Endothelial cell of umbilical vein (primary cell): ENCODE measurements around the gene KIAA1671. TPM values are rescaled to one million over a fixed set of nuclear protein-coding genes. Genes with fewer than 3 reads are reported as not detected.

ENCODE experiments used
- BruUV-seq: library from RNA; stranded (reverse); fragments of 400-500 nt; replicated peaks from 2 replicates; lab custom pipeline; 2021; lab: Mats Ljungman, UMichigan
- CTCF ChIA-PET: fragments of 300-600, 350-600 bp; sonication (Branson Sonifier 250); formaldehyde crosslinking; loops from one replicate; lab custom pipeline; 2021; ENCODE audit warnings: antibody characterized with exemption, inconsistent platforms; lab: Charles Lee
- POLR2A ChIA-PET: fragments of 300-600, 350-600 bp; sonication (Branson Sonifier 250); formaldehyde crosslinking; loops from one replicate; lab custom pipeline; 2021; ENCODE audit warnings: antibody characterized with exemption, inconsistent platforms; lab: Charles Lee
- DNase-seq: peaks from one replicate; pipeline ENCODE4 v3.0.0-alpha.2; 2011; ENCODE audit warnings: low read depth, low spot score
- FAIRE-seq: peaks from 2 replicates; lab custom pipeline; 2011; peaks lifted over from hg19 to GRCh38; lab: Jason Lieb, UNC
- H2AFZ ChIP-seq: 2 replicates; pipeline ENCODE4 v1.6.0; 2012; ENCODE audit warnings: low read depth, low read length, control low read depth, inconsistent platforms
- H3K27ac ChIP-seq: 2 replicates; pipeline ENCODE4 v1.5.1; 2011; ENCODE audit warnings: low read depth, mild to moderate bottlenecking, control low read depth, low read length, moderate library complexity; ENCODE audit not compliant: insufficient read depth
- H3K27me3 ChIP-seq, 2 experiments: 2 replicates each; pipeline versions ENCODE4 v1.6.0 to v1.6.1; 2011; ENCODE audit warnings: low read length in 2 of 2, mixed read lengths in 1 of 2; ENCODE audit not compliant: control insufficient read depth in 2 of 2, insufficient read depth in 2 of 2
- H3K36me3 ChIP-seq, 2 experiments: 2 replicates in 1 of 2; 3 replicates in 1 of 2; pipeline ENCODE4 v1.5.1; 2011; ENCODE audit warnings: low read length in 2 of 2, mild to moderate bottlenecking in 1 of 2, moderate library complexity in 1 of 2; ENCODE audit not compliant: control insufficient read depth in 2 of 2, insufficient read depth in 2 of 2; ENCODE audit errors: extremely low read depth in 1 of 2
- H3K4me1 ChIP-seq: 3 replicates; pipeline ENCODE4 v1.5.1; 2011; ENCODE audit warnings: mild to moderate bottlenecking, low read length; ENCODE audit not compliant: control insufficient read depth, insufficient read depth; ENCODE audit errors: extremely low read depth
- H3K4me2 ChIP-seq: 2 replicates; pipeline ENCODE4 v1.6.1; 2011; ENCODE audit warnings: low read length, control low read depth, mixed read lengths; ENCODE audit not compliant: insufficient read depth
- H3K4me3 ChIP-seq, 3 experiments: fragments of 200-600 bp in 1 of 3; sonication (generic), shearing (Covaris generic) in 1 of 3; replicated peaks in 1 of 3; 2 replicates each; pipeline ENCODE4 v1.5.1; 2011 to 2016; ENCODE audit warnings: control low read depth in 3 of 3, low read length in 3 of 3, mild to moderate bottlenecking in 2 of 3, inconsistent platforms in 1 of 3, low read depth in 1 of 3, moderate library complexity in 1 of 3; ENCODE audit not compliant: insufficient read depth in 1 of 3
- H3K79me2 ChIP-seq: 2 replicates; pipeline ENCODE4 v1.6.0; 2012; ENCODE audit warnings: low read length, inconsistent platforms; ENCODE audit not compliant: control insufficient read depth, insufficient read depth
- H3K9ac ChIP-seq: replicated peaks from 2 replicates; pipeline ENCODE3; 2011; ENCODE audit warnings: low read length, control low read depth; ENCODE audit not compliant: insufficient read depth; ENCODE audit errors: extremely low read depth
- H3K9me1 ChIP-seq: replicated peaks from 3 replicates; pipeline ENCODE4 v1.6.0; 2011; ENCODE audit warnings: mild to moderate bottlenecking, low read length; ENCODE audit not compliant: control insufficient read depth, insufficient read depth; ENCODE audit errors: extremely low read depth
- H3K9me3 ChIP-seq: replicated peaks from 2 replicates; pipeline ENCODE4 v1.5.1; 2012; ENCODE audit warnings: low read length, inconsistent platforms; ENCODE audit not compliant: control insufficient read depth, insufficient read depth
- H4K20me1 ChIP-seq: replicated peaks from 2 replicates; pipeline ENCODE3; 2011; ENCODE audit warnings: mild to moderate bottlenecking, low read length; ENCODE audit not compliant: control insufficient read depth, insufficient read depth; ENCODE audit errors: extremely low read depth
- EZH2 ChIP-seq: IDR thresholded peaks from 2 replicates; pipeline ENCODE4 v1.6.1; 2012; ENCODE audit warnings: borderline replicate concordance, low read depth, mild to moderate bottlenecking, moderate library complexity, low read length, inconsistent platforms; ENCODE audit not compliant: severe bottlenecking
- FOS ChIP-seq: IDR thresholded peaks from 2 replicates; pipeline ENCODE4 v1.6.1; 2011; ENCODE audit warnings: mild to moderate bottlenecking, low read length, moderate library complexity, borderline replicate concordance; ENCODE audit not compliant: insufficient read depth
- GATA2 ChIP-seq: IDR thresholded peaks from 2 replicates; pipeline ENCODE4 v1.7.0; 2011; ENCODE audit warnings: low read depth, mild to moderate bottlenecking, moderate library complexity, mixed read lengths, low read length; ENCODE audit not compliant: insufficient read length, insufficient read depth
- JUN ChIP-seq: IDR thresholded peaks from 2 replicates; pipeline ENCODE4 v1.6.1; 2011; ENCODE audit warnings: borderline replicate concordance, low read depth; ENCODE audit not compliant: insufficient read length, insufficient read depth
- MAX ChIP-seq: IDR thresholded peaks from 2 replicates; pipeline ENCODE4 v1.6.1; 2011; ENCODE audit not compliant: insufficient read depth, insufficient read length
- MYC ChIP-seq: IDR thresholded peaks from one replicate; pipeline ENCODE4 v1.6.1; 2011; ENCODE audit warnings: mild to moderate bottlenecking, low read depth, low read length
- POLR2A ChIP-seq: IDR thresholded peaks from 2 replicates; pipeline ENCODE4 v1.6.1; 2012; ENCODE audit warnings: low read depth, mild to moderate bottlenecking, control low read depth, low read length
- POLR2AphosphoS5 ChIP-seq: IDR thresholded peaks from 2 replicates; pipeline ENCODE4 v1.6.1; 2012; ENCODE audit warnings: low read depth, mild to moderate bottlenecking, control low read depth, low read length, moderate library complexity; ENCODE audit not compliant: insufficient read depth
- dilution Hi-C: fragments of 300-500 bp; cut with MboI; formaldehyde crosslinking; loops from one replicate; pipeline ENCODE4 v1.15.0; 2019; ENCODE audit warnings: low sequenced_read_pairs; ENCODE audit not compliant: extremely low pct_ligation_motif_present
- intact Hi-C: fragments of 100-400 bp; cut with micrococcal nuclease; formaldehyde crosslinking; loops from one replicate; pipeline ENCODE4 v1.10.0; 2022
- polyA plus RNA-seq, 4 experiments: library from polyadenylated mRNA; depleted of rRNA in 3 of 4; stranded (reverse) in 3 of 4; unstranded in 1 of 4; fragments of >200 nt; gene quantifications; 2 replicates each; pipeline versions ENCODE4 v1.2.1 to v1.2.3, GENCODE V29; 2011 to 2012; ENCODE audit warnings: missing spikeins in 1 of 4
- total RNA-seq: library from RNA; stranded (reverse); gene quantifications from 2 replicates; pipeline ENCODE4 v1.2.3, GENCODE V29; 2021
- TF ChIP-seq, protein P1 (sequence below), 2 donors: IDR thresholded peaks; 1 replicate in 1 of 2; 2 replicates in 1 of 2; pipeline ENCODE4 v1.5.1; 2011; ENCODE audit warnings: low read length in 2 of 2, mild to moderate bottlenecking in 2 of 2, moderate library complexity in 2 of 2, control low read depth in 1 of 2, inconsistent platforms in 1 of 2, low read depth in 1 of 2; ENCODE audit not compliant: insufficient read depth in 1 of 2; ENCODE audit errors: extremely low read depth in 1 of 2

KIAA1671 gene
- total and polyA plus RNA-seq, 2 donors (not counting 3 experiments of a cell fraction or from before 2014, with no cell fraction given) = 23.1 to 85.1 TPM

DNA sequence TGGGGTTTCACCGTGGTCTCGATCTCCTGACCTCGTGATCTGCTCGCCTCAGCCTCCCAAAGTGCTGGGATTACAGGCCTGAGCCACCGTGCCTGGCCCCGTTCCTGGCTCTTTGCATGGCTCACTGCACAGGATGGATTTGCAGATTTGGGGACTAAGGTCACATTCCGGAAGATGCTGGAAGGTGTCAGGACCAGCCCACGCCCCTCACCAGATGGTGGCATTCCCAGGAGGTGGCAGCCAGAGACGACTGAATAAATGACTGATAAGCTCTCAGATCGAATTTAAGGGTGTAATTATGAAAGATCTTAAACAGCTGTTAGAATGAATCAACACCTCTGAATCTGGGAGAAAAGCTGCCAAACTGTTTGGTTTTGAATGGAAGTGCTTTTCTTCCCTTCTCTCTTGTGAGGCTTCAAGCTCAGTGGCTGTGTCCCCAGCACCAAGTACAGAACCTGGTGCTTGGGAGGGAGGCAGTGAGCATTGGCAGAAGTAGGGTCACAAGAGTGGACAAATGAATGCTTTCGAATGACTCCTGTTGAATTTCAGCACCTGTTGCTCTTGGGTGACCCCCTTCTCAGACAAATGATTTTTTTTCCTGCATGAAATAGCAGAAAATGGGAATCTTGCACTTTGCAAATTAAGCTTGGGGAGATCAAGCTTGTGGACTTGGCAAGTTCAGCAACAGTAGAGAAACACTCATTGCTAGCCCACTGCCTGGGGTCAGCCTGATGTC, 69.6 kb downstream of the KIAA1671 start:
- Histone ChIP-seq H3K4me1 (peaks cover 40% of the 10 kb centered on the region), H2AFZ (no peak overlapping the region), H3K4me2 (no peak overlapping the region), H3K9me3 (no peaks in the 10 kb centered on the region), H4K20me1 (no peaks in the 10 kb centered on the region), H3K27ac (no peak overlapping the region), H3K79me2 (peaks cover 11% of the 10 kb centered on the region), H3K27me3 (no peaks in the 10 kb centered on the region), H3K36me3 (no peaks in the 10 kb centered on the region), H3K4me3 (no peak overlapping the region), H3K9ac (no peak overlapping the region), H3K9me1 (no peaks in the 10 kb centered on the region)
- dilution Hi-C loops (no loop called here), intact Hi-C loops (no loop called here)
- FAIRE-seq (no peak), DNase-seq (no peak)
- BruUV-seq = no TSS peak
- CTCF ChIA-PET = interaction anchor here (1.2 to 1.8 kb wide), 4 partner anchors 28 to 72 kb away, joined by 3 to 4 read pairs (median 4); no protein-coding TSS in a partner anchor
- POLR2A ChIA-PET = interaction anchor here (1.0 kb wide), 1 partner anchor 9 kb away, joined by 3 read pairs; no protein-coding TSS in a partner anchor
- TF ChIP-seq GATA2 = no peak
- TF ChIP-seq MYC = no peak
- no peak for TF ChIP-seq MAX
- TF ChIP-seq FOS = no peak
- TF ChIP-seq POLR2AphosphoS5 = no peak
- TF ChIP-seq JUN = no peak
- TF ChIP-seq, protein P1, sequence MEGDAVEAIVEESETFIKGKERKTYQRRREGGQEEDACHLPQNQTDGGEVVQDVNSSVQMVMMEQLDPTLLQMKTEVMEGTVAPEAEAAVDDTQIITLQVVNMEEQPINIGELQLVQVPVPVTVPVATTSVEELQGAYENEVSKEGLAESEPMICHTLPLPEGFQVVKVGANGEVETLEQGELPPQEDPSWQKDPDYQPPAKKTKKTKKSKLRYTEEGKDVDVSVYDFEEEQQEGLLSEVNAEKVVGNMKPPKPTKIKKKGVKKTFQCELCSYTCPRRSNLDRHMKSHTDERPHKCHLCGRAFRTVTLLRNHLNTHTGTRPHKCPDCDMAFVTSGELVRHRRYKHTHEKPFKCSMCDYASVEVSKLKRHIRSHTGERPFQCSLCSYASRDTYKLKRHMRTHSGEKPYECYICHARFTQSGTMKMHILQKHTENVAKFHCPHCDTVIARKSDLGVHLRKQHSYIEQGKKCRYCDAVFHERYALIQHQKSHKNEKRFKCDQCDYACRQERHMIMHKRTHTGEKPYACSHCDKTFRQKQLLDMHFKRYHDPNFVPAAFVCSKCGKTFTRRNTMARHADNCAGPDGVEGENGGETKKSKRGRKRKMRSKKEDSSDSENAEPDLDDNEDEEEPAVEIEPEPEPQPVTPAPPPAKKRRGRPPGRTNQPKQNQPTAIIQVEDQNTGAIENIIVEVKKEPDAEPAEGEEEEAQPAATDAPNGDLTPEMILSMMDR (IDR thresholded peaks at IDR 0.05; ENCODE audit: extremely low read depth in 1 of 2, insufficient read depth in 1 of 2, low read depth in 1 of 2, low read length in 2 of 2) = no peak
- TF ChIP-seq EZH2 = no peak
- no peak for TF ChIP-seq POLR2A
